GM19452 (cell line): ENCODE results near the gene HBQ1.
"Not testable (repeated sequence)": the region's sequence is repeated elsewhere in the genome, so short reads cannot be mapped to it uniquely, and the experiment has no call there.

Experiments
- ATAC-seq: cut with Tn5 transposase; IDR thresholded peaks from one replicate; pipeline ENCODE4 v1.9.1; 2021; ENCODE audit not compliant: unreplicated experiment

Gene HBQ1

GRCh38 chr16:200388-200787, 20.1 kb downstream of the HBQ1 start:
- no peak for ATAC-seq

- ATAC-seq: no peak
These were observed 23.0 kb downstream of the HBQ1 start for GRCh38 chr16:203246-203645.

- not testable (repeated sequence) for ATAC-seq
These were observed 23.8 kb downstream of the HBQ1 start for GRCh38 chr16:204046-204445.

GRCh38 chr16:209359-209758, 29.1 kb downstream of the HBQ1 start:
- ATAC-seq: not testable (repeated sequence)

GRCh38 chr16:211631-212180, 31.4 kb downstream of the HBQ1 start:
- ATAC-seq: not testable (repeated sequence)

- no peak for ATAC-seq
These were observed 32.7 kb downstream of the HBQ1 start for GRCh38 chr16:212999-213398.

GRCh38 chr16:220021-220420, 39.8 kb downstream of the HBQ1 start:
- no peak for ATAC-seq

GRCh38 chr16:228151-228851, 48.0 kb downstream of the HBQ1 start:
- ATAC-seq: peak; percentile 9

GRCh38 chr16:228852-229730, 48.8 kb downstream of the HBQ1 start, which contains the start of gene LUC7L:
LUC7L (minus strand) TSS chr16:229449; CDS start chr16:229339, 110 bp downstream.
- peak; percentile 85 for ATAC-seq

GRCh38 chr16:229731-230281, 49.5 kb downstream of the HBQ1 start:
- ATAC-seq: no peak

GRCh38 chr16:230351-230750, 50.1 kb downstream of the HBQ1 start:
- ATAC-seq: not testable (repeated sequence)
